D341Med (cell line): ENCODE data around the gene USP34.
"Not testable (repeated sequence)": the region's sequence is repeated elsewhere in the genome, so short reads cannot be mapped to it uniquely, and the experiment has no call there.

Experiments used
- DNase-seq: peaks from one replicate; pipeline ENCODE4 v3.0.0; 2012; ENCODE audit warnings: low spot score

Gene USP34

GRCh38 chr2:61470965-61471904 lies at the start of gene USP34:
USP34 (minus strand) TSS chr2:61471087; CDS start chr2:61470692, 395 bp downstream.
- DNase-seq, result peak; percentile 89

GRCh38 chr2:61520261-61520660 lies 49.4 kb upstream of the USP34 start:
- DNase-seq, result no peak

GRCh38 chr2:61512768-61513398 lies 42.0 kb upstream of the USP34 start:
- DNase-seq, result no peak

GRCh38 chr2:61510674-61511671 lies 40.1 kb upstream of the USP34 start:
- no peak for DNase-seq

GRCh38 chr2:61504949-61505348 lies 34.1 kb upstream of the USP34 start:
- DNase-seq, result no peak

GRCh38 chr2:61499060-61499459 lies 28.2 kb upstream of the USP34 start:
- DNase-seq, result no peak

- DNase-seq, result no peak
Observed at GRCh38 chr2:61493523-61493942, 22.6 kb upstream of the USP34 start.

- no peak for DNase-seq
Observed at GRCh38 chr2:61492476-61492875, 21.6 kb upstream of the USP34 start.

GRCh38 chr2:61485281-61485680 lies 14.4 kb upstream of the USP34 start:
- no peak for DNase-seq

GRCh38 chr2:61478086-61478485 lies 7.2 kb upstream of the USP34 start:
- DNase-seq, result no peak

- not testable (repeated sequence) for DNase-seq
Observed at GRCh38 chr2:61476929-61477589, 6.2 kb upstream of the USP34 start.

GRCh38 chr2:61471905-61472805 lies 1.3 kb upstream of the USP34 start:
- no peak for DNase-seq

GRCh38 chr2:61470122-61470951 lies 550 bp downstream of the USP34 start:
- peak; percentile 91 for DNase-seq

GRCh38 chr2:61469424-61470121 lies 1.3 kb downstream of the USP34 start:
- no peak for DNase-seq

- not testable (repeated sequence) for DNase-seq
Observed at GRCh38 chr2:61468231-61468630, 2.7 kb downstream of the USP34 start.

- no peak for DNase-seq
Observed at GRCh38 chr2:61465045-61465444, 5.8 kb downstream of the USP34 start.

GRCh38 chr2:61463769-61464475 lies 7.0 kb downstream of the USP34 start:
- no peak for DNase-seq

- DNase-seq, result no peak
Observed at GRCh38 chr2:61461404-61461803, 9.5 kb downstream of the USP34 start.
